ENCODE results near the gene ABHD14A.

The ABHD14A gene

GRCh38 chr3:51957520-51958205, 17.2 kb upstream of the ABHD14A start:
- no peak overlapping the region for H3K4me3 ChIP-seq
- H3K9me3 ChIP-seq = no peaks in the 10 kb centered on the region
- H3K36me3 ChIP-seq (replicated peaks) = peaks cover 20% of the 10 kb centered on the region
- H3K4me1 ChIP-seq = peaks cover 10% of the 10 kb centered on the region
- DNase-seq (ENCODE audit: low spot score in 2 of 2) = no peak
- in situ Hi-C loops (cut with MboI; ENCODE audit: low sequenced_read_pairs) = no loop called here
- no peaks in the 10 kb centered on the region for H3K27me3 ChIP-seq (ENCODE audit: low read depth)

GRCh38 chr3:51958603-51959521, 16.0 kb upstream of the ABHD14A start:
- DNase-seq (ENCODE audit: low spot score in 2 of 2) = no peak
- H3K4me1 ChIP-seq = peaks cover 16% of the 10 kb centered on the region
- no peaks in the 10 kb centered on the region for H3K9me3 ChIP-seq
- in situ Hi-C loops (cut with MboI; ENCODE audit: low sequenced_read_pairs) = no loop called here
- peaks cover 20% of the 10 kb centered on the region for H3K36me3 ChIP-seq (replicated peaks)
- H3K4me3 ChIP-seq = no peak overlapping the region
- H3K27me3 ChIP-seq (ENCODE audit: low read depth) = no peaks in the 10 kb centered on the region

GRCh38 chr3:51959651-51960050, 15.2 kb upstream of the ABHD14A start:
- H3K9me3 ChIP-seq = no peaks in the 10 kb centered on the region
- H3K4me3 ChIP-seq = no peak overlapping the region
- in situ Hi-C loops (cut with MboI; ENCODE audit: low sequenced_read_pairs) = no loop called here
- H3K4me1 ChIP-seq = peaks cover 21% of the 10 kb centered on the region
- peaks cover 20% of the 10 kb centered on the region for H3K36me3 ChIP-seq (replicated peaks)
- no peaks in the 10 kb centered on the region for H3K27me3 ChIP-seq (ENCODE audit: low read depth)
- DNase-seq (ENCODE audit: low spot score in 2 of 2) = no peak

- Histone ChIP-seq H3K4me3 (no peak overlapping the region), H3K36me3 (replicated peaks) (peaks cover 20% of the 10 kb centered on the region), H3K9me3 (no peaks in the 10 kb centered on the region), H3K27me3 (ENCODE audit: low read depth) (no peaks in the 10 kb centered on the region), H3K4me1 (peaks cover 22% of the 10 kb centered on the region)
- in situ Hi-C loops (cut with MboI; ENCODE audit: low sequenced_read_pairs) = no loop called here
- no peak for DNase-seq (ENCODE audit: low spot score in 2 of 2)
Measured at GRCh38 chr3:51960386-51960785, 14.5 kb upstream of the ABHD14A start.

- Histone ChIP-seq H3K4me1 (peaks cover 24% of the 10 kb centered on the region), H3K4me3 (no peak overlapping the region), H3K36me3 (replicated peaks) (peaks cover 20% of the 10 kb centered on the region), H3K9me3 (no peaks in the 10 kb centered on the region), H3K27me3 (ENCODE audit: low read depth) (no peaks in the 10 kb centered on the region)
- DNase-seq (ENCODE audit: low spot score in 2 of 2) = no peak
- in situ Hi-C loops (cut with MboI; ENCODE audit: low sequenced_read_pairs) = no loop called here
Measured at GRCh38 chr3:51961011-51961410, 13.9 kb upstream of the ABHD14A start.

GRCh38 chr3:51961602-51962569, 13.0 kb upstream of the ABHD14A start:
- Histone ChIP-seq H3K4me1 (peaks cover 32% of the 10 kb centered on the region), H3K9me3 (no peaks in the 10 kb centered on the region), H3K27me3 (ENCODE audit: low read depth) (no peaks in the 10 kb centered on the region), H3K36me3 (replicated peaks) (peaks cover 20% of the 10 kb centered on the region), H3K4me3 (no peak overlapping the region)
- DNase-seq (ENCODE audit: low spot score in 2 of 2) = peak; percentile 53 to 66
- in situ Hi-C loops (cut with MboI; ENCODE audit: low sequenced_read_pairs) = no loop called here

- no peak for DNase-seq (ENCODE audit: low spot score in 2 of 2)
- H3K4me1 ChIP-seq = peaks cover 33% of the 10 kb centered on the region
- H3K27me3 ChIP-seq (ENCODE audit: low read depth) = no peaks in the 10 kb centered on the region
- in situ Hi-C loops (cut with MboI; ENCODE audit: low sequenced_read_pairs) = no loop called here
- H3K9me3 ChIP-seq = no peaks in the 10 kb centered on the region
- no peak overlapping the region for H3K4me3 ChIP-seq
- peaks cover 20% of the 10 kb centered on the region for H3K36me3 ChIP-seq (replicated peaks)
Measured at GRCh38 chr3:51962854-51963530, 11.9 kb upstream of the ABHD14A start.

GRCh38 chr3:51963951-51964451, 10.9 kb upstream of the ABHD14A start:
- Histone ChIP-seq H3K4me1 (peaks cover 39% of the 10 kb centered on the region), H3K36me3 (replicated peaks) (peaks cover 19% of the 10 kb centered on the region), H3K4me3 (no peak overlapping the region), H3K27me3 (ENCODE audit: low read depth) (no peaks in the 10 kb centered on the region), H3K9me3 (no peaks in the 10 kb centered on the region)
- in situ Hi-C loops (cut with MboI; ENCODE audit: low sequenced_read_pairs) = no loop called here
- DNase-seq (ENCODE audit: low spot score in 2 of 2) = peak in 1 of 2 experiments; percentile 63

- Histone ChIP-seq H3K36me3 (replicated peaks) (peaks cover 13% of the 10 kb centered on the region), H3K27me3 (ENCODE audit: low read depth) (no peaks in the 10 kb centered on the region), H3K9me3 (no peaks in the 10 kb centered on the region), H3K4me1 (peaks cover 41% of the 10 kb centered on the region), H3K4me3 (no peak overlapping the region)
- in situ Hi-C loops (cut with MboI; ENCODE audit: low sequenced_read_pairs) = no loop called here
- DNase-seq (ENCODE audit: low spot score in 2 of 2) = no peak
Measured at GRCh38 chr3:51964521-51964920, 10.3 kb upstream of the ABHD14A start.

- DNase-seq (ENCODE audit: low spot score in 2 of 2) = no peak
- Histone ChIP-seq H3K36me3 (replicated peaks) (peaks cover 5% of the 10 kb centered on the region; the same call in 1 of the 2 replicates), H3K4me1 (peaks cover 41% of the 10 kb centered on the region), H3K9me3 (no peaks in the 10 kb centered on the region), H3K27me3 (ENCODE audit: low read depth) (no peaks in the 10 kb centered on the region), H3K4me3 (no peak overlapping the region)
- in situ Hi-C loops (cut with MboI; ENCODE audit: low sequenced_read_pairs) = no loop called here
Measured at GRCh38 chr3:51966016-51966415, 8.8 kb upstream of the ABHD14A start.

GRCh38 chr3:51966486-51966885, 8.4 kb upstream of the ABHD14A start:
- peak overlapping the region; percentile 44 for H3K4me3 ChIP-seq
- peak in 1 of 2 experiments; percentile 48 for DNase-seq (ENCODE audit: low spot score in 2 of 2)
- H3K36me3 ChIP-seq (replicated peaks) = peaks cover 9% of the 10 kb centered on the region
- peaks cover 41% of the 10 kb centered on the region for H3K4me1 ChIP-seq
- in situ Hi-C loops (cut with MboI; ENCODE audit: low sequenced_read_pairs) = no loop called here
- no peaks in the 10 kb centered on the region for H3K9me3 ChIP-seq
- H3K27me3 ChIP-seq (ENCODE audit: low read depth) = no peaks in the 10 kb centered on the region

- Histone ChIP-seq H3K4me1 (peaks cover 37% of the 10 kb centered on the region), H3K27me3 (ENCODE audit: low read depth) (no peaks in the 10 kb centered on the region), H3K4me3 (peak overlapping the region; percentile 44), H3K36me3 (replicated peaks) (peaks cover 9% of the 10 kb centered on the region), H3K9me3 (no peaks in the 10 kb centered on the region)
- in situ Hi-C loops (cut with MboI; ENCODE audit: low sequenced_read_pairs) = no loop called here
- no peak for DNase-seq (ENCODE audit: low spot score in 2 of 2)
Measured at GRCh38 chr3:51966922-51967383, 7.9 kb upstream of the ABHD14A start.
